PC-3 (cell line): ENCODE data around the gene ACTG1. TPM values are rescaled to one million over a fixed set of nuclear protein-coding genes. Genes with fewer than 3 reads are reported as not detected.

Experiments
- ATAC-seq: fragments of 200-7000 bp; cut with Tn5 transposase; 2 replicates; pipeline ENCODE4 v1.9.1; 2020; ENCODE audit warnings: mild to moderate bottlenecking, moderate library complexity
- BruUV-seq: library from RNA; stranded (reverse); fragments of 400-500 nt; replicated peaks from 2 replicates; lab custom pipeline; 2021; lab: Mats Ljungman, UMichigan
- CTCF ChIA-PET: fragments of 300-600 bp; sonication (Branson Sonifier 250); formaldehyde crosslinking; loops from one replicate; lab custom pipeline; 2022; ENCODE audit warnings: antibody characterized with exemption; lab: Charles Lee
- POLR2A ChIA-PET: fragments of 300-600 bp; sonication (Branson Sonifier 250); formaldehyde crosslinking; loops from one replicate; lab custom pipeline; 2022; ENCODE audit warnings: antibody characterized with exemption; ENCODE audit not compliant: unreplicated experiment; lab: Charles Lee
- DNase-seq: peaks from one replicate; pipeline ENCODE4 v3.0.0-alpha.2; 2015
- H2AFZ ChIP-seq: fragments of 300-600 bp; sonication (generic); 2 replicates; pipeline ENCODE4 v1.6.0; 2016; ENCODE audit warnings: antibody characterized with exemption, low read length
- H3F3A ChIP-seq: fragments of 300-600 bp; sonication (generic); one replicate; pipeline ENCODE4 v1.6.0; 2017; ENCODE audit warnings: antibody characterized with exemption, low read length, control low read depth, mild to moderate bottlenecking; ENCODE audit not compliant: unreplicated experiment
- H3K27ac ChIP-seq: fragments of 300-600 bp; sonication (generic); 2 replicates; pipeline ENCODE4 v1.5.1; 2016; ENCODE audit warnings: mild to moderate bottlenecking, low read length
- H3K27me3 ChIP-seq: fragments of 300-600 bp; sonication (generic); 2 replicates; pipeline ENCODE4 v1.6.1; 2016; ENCODE audit warnings: low read length, mixed read lengths
- H3K36me3 ChIP-seq: fragments of 300-600 bp; sonication (generic); 2 replicates; pipeline ENCODE4 v1.6.1; 2016; ENCODE audit warnings: low read depth, mixed run types, low read length, mixed read lengths
- H3K4me1 ChIP-seq: fragments of 300-600 bp; sonication (generic); 2 replicates; pipeline ENCODE4 v1.5.1; 2016; ENCODE audit warnings: low read length; ENCODE audit not compliant: insufficient read depth
- H3K4me2 ChIP-seq: fragments of 300-600 bp; sonication (generic); 2 replicates; pipeline ENCODE4 v1.6.0; 2016; ENCODE audit warnings: low read length
- H3K4me3 ChIP-seq: fragments of 300-600 bp; sonication (generic); 2 replicates; pipeline ENCODE4 v1.5.1; 2016; ENCODE audit warnings: mild to moderate bottlenecking, low read length, mixed read lengths
- H3K79me2 ChIP-seq: fragments of 300-600 bp; sonication (generic); 2 replicates; pipeline ENCODE4 v1.6.1; 2017; ENCODE audit warnings: low read length, mixed read lengths
- H3K9ac ChIP-seq: fragments of 300-600 bp; sonication (generic); 2 replicates; pipeline ENCODE4 v1.6.0; 2016; ENCODE audit warnings: mild to moderate bottlenecking, low read length
- H3K9me2 ChIP-seq: fragments of 300-600 bp; sonication (generic); replicated peaks from 2 replicates; pipeline ENCODE4 v1.6.1; 2016; ENCODE audit warnings: mixed run types, low read length, mixed read lengths
- H3K9me3 ChIP-seq: fragments of 300-600 bp; sonication (generic); 2 replicates; pipeline ENCODE4 v1.6.1; 2016; ENCODE audit warnings: low read length, mixed read lengths
- H4K20me1 ChIP-seq: fragments of 300-600 bp; sonication (generic); 2 replicates; pipeline ENCODE4 v1.6.1; 2016; ENCODE audit warnings: low read length, mixed read lengths
- EZH2 ChIP-seq: fragments of 300-600 bp; sonication (generic); IDR thresholded peaks from one replicate; pipeline ENCODE4 v1.6.1; 2017; ENCODE audit warnings: antibody characterized with exemption, mild to moderate bottlenecking, low read length; ENCODE audit not compliant: unreplicated experiment
- EZH2phosphoT487 ChIP-seq: fragments of 300-600 bp; sonication (generic); IDR thresholded peaks from 2 replicates; pipeline ENCODE4 v1.6.1; 2018; ENCODE audit warnings: mild to moderate bottlenecking, antibody characterized with exemption, low read length, borderline replicate concordance
- intact Hi-C: fragments of 100-400 bp; cut with micrococcal nuclease; formaldehyde crosslinking; loops from 2 replicates; pipeline ENCODE4 v1.9.0; 2023
- total RNA-seq: library from RNA; depleted of rRNA; stranded (reverse); fragments of >200 nt; gene quantifications from 2 replicates; pipeline ENCODE4 v1.2.3, GENCODE V29; 2014
- TF ChIP-seq, protein P1 (sequence below): fragments of 300-600 bp; sonication (generic); conservative IDR thresholded peaks from 2 replicates; pipeline ENCODE4 v1.5.1; 2017; ENCODE audit warnings: antibody characterized with exemption, low read depth, mild to moderate bottlenecking, low read length

Gene ACTG1
- total RNA-seq, 1 experiment from 2014 or later, result 4,503 TPM

DNA sequence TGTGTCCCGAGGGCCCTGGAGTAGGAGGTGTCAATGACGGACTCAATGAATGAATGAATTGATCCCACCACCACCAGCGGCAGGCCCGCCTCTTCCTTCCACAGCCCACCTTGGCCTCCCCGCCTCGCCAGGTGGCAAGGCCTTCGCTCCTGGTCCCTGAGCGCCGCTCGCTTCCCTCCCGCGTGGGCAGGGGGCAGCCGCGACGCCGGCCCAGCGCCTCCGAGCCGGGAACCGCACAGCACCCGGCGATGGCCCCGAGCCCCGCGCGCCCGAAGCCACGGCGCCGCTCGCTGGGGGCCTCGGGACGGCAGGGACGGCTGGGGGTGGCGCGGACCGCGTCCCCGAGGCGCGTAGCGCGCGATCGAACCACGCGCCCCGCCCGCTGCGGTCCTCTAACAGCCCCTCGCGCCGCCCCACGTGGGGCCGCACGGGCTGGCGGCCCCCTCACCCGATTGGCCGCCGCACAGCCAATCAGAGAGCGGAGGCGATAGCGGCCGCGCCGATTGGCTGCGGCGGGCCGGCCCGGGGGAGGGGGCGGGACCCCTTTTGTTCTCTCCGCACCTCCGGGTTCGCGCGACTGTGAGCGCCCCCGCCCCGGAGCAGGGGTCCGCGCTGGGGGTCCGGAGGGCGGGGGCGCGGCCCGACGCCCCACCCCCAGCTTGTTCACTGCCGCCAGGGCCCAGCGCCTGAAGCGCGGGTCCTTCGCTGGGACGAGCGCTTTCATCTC lies 31.4 kb downstream of the ACTG1 start:
- H3K79me2 ChIP-seq, result no peaks in the 10 kb centered on the region
- peaks cover 3% of the 10 kb centered on the region for H3K4me1 ChIP-seq
- no peaks in the 10 kb centered on the region for H3K27me3 ChIP-seq
- no peaks in the 10 kb centered on the region for H4K20me1 ChIP-seq
- no peaks in the 10 kb centered on the region for H3K36me3 ChIP-seq
- no peak overlapping the region for H3K27ac ChIP-seq
- DNase-seq (no peak), ATAC-seq (no peak)
- H3K9ac ChIP-seq, result no peak overlapping the region
- TF ChIP-seq EZH2phosphoT487, result no peak
- TF ChIP-seq EZH2, result no peak
- ChIA-PET CTCF (no interaction called here), POLR2A (no interaction called here)
- no peaks in the 10 kb centered on the region for H3F3A ChIP-seq
- BruUV-seq, result no TSS peak
- H2AFZ ChIP-seq, result no peak overlapping the region
- H3K9me2 ChIP-seq, result no peaks in the 10 kb centered on the region
- H3K4me3 ChIP-seq, result no peak overlapping the region
- no peak overlapping the region for H3K4me2 ChIP-seq
- intact Hi-C loops, result no loop called here
- H3K9me3 ChIP-seq, result no peaks in the 10 kb centered on the region

DNA sequence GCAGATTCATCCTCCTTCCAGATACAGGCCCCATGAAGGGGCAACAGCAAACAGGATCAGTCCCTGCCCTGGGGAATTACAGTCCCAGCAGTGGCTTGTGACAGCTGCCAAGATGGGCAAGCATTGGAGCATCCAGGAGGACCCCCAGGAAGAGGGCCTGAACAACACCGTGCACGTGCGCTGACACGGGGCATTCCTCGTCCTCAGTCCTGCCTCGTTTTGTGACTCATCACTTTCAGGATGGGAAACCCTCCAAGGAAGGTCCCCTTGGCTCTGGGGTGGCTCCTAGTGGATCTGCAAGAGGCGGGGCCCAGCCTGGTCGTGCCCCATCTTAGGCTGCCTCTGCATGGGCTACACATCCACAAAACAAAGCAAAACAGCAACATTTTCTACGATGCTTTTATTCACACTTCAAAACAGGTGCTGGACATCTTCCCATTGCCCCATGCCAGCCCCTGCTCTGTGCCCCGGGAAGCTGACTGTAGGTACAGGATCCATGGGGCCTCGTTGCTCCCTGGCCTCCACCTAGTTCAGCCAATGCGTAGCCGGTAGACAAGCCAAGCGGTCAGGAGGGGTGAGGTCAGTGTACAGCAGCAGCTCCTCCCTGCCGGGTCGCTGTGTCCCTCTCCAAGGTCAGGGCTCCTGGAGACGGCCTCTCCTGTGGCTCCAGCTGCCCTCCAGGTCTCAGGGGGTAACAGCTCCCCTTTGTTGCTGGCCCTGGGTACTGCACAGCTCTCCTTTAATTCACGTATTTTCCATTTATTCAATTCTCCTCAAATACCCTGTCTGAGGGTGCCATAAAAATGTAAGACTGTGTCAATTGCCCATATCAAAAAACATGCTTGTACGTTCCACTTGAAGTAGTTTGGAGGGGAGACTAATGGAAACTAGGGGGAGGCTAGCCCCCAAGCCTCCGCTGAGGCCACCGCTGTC lies 32.2 kb downstream of the ACTG1 start:
- no peaks in the 10 kb centered on the region for H3K9me2 ChIP-seq
- intact Hi-C loops, result no loop called here
- no peak for ATAC-seq
- ChIA-PET CTCF (interaction anchor here (0.6 kb wide), 1 partner anchor 27 kb away, joined by 7 read pairs; no protein-coding TSS in a partner anchor), POLR2A (no interaction called here)
- no peaks in the 10 kb centered on the region for H3K79me2 ChIP-seq
- DNase-seq, result peak; percentile 45
- TF ChIP-seq EZH2 (no peak), EZH2phosphoT487 (no peak)
- TF ChIP-seq, protein P1, sequence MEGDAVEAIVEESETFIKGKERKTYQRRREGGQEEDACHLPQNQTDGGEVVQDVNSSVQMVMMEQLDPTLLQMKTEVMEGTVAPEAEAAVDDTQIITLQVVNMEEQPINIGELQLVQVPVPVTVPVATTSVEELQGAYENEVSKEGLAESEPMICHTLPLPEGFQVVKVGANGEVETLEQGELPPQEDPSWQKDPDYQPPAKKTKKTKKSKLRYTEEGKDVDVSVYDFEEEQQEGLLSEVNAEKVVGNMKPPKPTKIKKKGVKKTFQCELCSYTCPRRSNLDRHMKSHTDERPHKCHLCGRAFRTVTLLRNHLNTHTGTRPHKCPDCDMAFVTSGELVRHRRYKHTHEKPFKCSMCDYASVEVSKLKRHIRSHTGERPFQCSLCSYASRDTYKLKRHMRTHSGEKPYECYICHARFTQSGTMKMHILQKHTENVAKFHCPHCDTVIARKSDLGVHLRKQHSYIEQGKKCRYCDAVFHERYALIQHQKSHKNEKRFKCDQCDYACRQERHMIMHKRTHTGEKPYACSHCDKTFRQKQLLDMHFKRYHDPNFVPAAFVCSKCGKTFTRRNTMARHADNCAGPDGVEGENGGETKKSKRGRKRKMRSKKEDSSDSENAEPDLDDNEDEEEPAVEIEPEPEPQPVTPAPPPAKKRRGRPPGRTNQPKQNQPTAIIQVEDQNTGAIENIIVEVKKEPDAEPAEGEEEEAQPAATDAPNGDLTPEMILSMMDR, result no peak
- no peak overlapping the region for H3K27ac ChIP-seq
- H2AFZ ChIP-seq, result no peak overlapping the region
- H3K36me3 ChIP-seq, result no peaks in the 10 kb centered on the region
- BruUV-seq, result no TSS peak
- H3K9ac ChIP-seq, result no peak overlapping the region
- no peaks in the 10 kb centered on the region for H3K9me3 ChIP-seq
- no peak overlapping the region for H3K4me2 ChIP-seq
- H3K4me3 ChIP-seq, result no peak overlapping the region
- no peaks in the 10 kb centered on the region for H3F3A ChIP-seq
- H3K27me3 ChIP-seq, result no peaks in the 10 kb centered on the region
- no peaks in the 10 kb centered on the region for H4K20me1 ChIP-seq
- peaks cover 3% of the 10 kb centered on the region for H3K4me1 ChIP-seq

DNA sequence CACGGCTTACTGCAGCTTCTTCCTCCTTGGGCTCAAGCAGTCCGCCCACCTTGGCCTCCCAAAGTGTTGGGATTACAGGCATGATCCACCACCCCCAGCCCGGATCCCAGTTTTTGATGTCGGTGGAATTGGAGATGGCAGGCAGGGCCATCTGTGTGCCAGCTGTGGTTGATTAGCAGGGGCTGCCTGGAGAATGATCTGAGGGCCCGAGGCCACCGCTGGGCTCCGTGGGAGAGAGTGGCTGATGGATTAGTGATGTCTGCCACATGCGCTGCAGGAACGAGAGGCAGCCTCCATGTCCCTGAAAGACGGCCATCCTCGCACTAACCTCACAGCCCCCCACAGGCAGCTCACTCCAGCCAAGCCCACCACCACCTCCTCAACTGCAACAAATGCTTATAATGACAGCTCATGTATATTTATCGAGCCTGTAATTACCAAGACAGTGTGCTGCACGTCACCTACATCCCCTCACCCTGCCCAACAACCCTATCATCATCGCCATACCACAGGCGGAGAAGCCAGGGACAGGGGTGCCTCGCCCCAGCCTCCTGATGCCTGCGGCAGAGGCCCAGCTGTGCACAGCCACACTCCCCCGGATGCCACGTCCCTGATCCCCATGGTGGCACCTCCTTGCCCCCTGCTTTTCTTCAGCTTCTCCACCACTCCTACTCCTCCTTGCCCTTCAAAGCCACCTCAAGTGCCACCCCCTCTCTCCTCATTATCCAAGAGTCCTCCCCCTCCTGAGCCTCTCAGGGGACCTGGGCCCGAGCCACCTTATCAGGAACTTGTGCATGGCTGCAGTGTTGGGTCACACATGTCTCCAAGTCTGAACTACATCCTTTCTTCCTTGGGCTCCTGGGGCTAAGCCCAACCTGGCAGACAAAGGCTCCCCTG lies 33.2 kb downstream of the ACTG1 start:
- Histone ChIP-seq H3K9me2 (no peaks in the 10 kb centered on the region), H3K27ac (no peak overlapping the region), H3K27me3 (no peaks in the 10 kb centered on the region), H3K4me1 (peaks cover 3% of the 10 kb centered on the region), H3K36me3 (no peaks in the 10 kb centered on the region), H3F3A (no peaks in the 10 kb centered on the region), H3K4me2 (no peak overlapping the region), H2AFZ (no peak overlapping the region), H4K20me1 (no peaks in the 10 kb centered on the region), H3K79me2 (no peaks in the 10 kb centered on the region), H3K9me3 (no peaks in the 10 kb centered on the region), H3K4me3 (no peak overlapping the region), H3K9ac (no peak overlapping the region)
- no TSS peak for BruUV-seq
- TF ChIP-seq, protein P1, result no peak
- TF ChIP-seq EZH2phosphoT487 (no peak), EZH2 (no peak)
- DNase-seq (no peak), ATAC-seq (no peak)
- intact Hi-C loops, result no loop called here
- ChIA-PET CTCF (no interaction called here), POLR2A (interaction anchor here (0.6 kb wide), 1 partner anchor 84 kb away, joined by 3 read pairs; the partner anchor contains the start of gene BAHCC1)
